HCT116 (cell line): ENCODE measurements around the gene DCAF11. TPM values are rescaled to one million over a fixed set of nuclear protein-coding genes. Genes with fewer than 3 reads are reported as not detected.

Experiments used
- ATAC-seq: fragments of 200-7000 bp; cut with Tn5 transposase; 2 replicates; pipeline ENCODE4 v1.9.1; 2020; ENCODE audit warnings: mild to moderate bottlenecking, moderate library complexity
- BruUV-seq: library from RNA; stranded (reverse); fragments of 400-500 nt; replicated peaks from 2 replicates; lab custom pipeline; 2021; lab: Mats Ljungman, UMichigan
- CTCF ChIA-PET: fragments of 300-600 bp; sonication (Branson Sonifier 250); formaldehyde crosslinking; loops from one replicate; lab custom pipeline; 2021; ENCODE audit warnings: antibody characterized with exemption; lab: Charles Lee
- POLR2A ChIA-PET: fragments of 300-600, 350-600 bp; sonication (Branson Sonifier 250); formaldehyde crosslinking; loops from one replicate; lab custom pipeline; 2021; ENCODE audit warnings: antibody characterized with exemption; lab: Charles Lee
- RAD21 ChIA-PET, 2 experiments: fragments of 300-600 bp; sonication (Branson Sonifier 250); formaldehyde crosslinking; loops; one replicate each; lab custom pipeline; 2023; ENCODE audit warnings: low total read pairs in 2 of 2; ENCODE audit not compliant: uncharacterized antibody in 2 of 2, unreplicated experiment in 2 of 2, low non-redundant PET in 1 of 2; lab: Charles Lee
- DNase-seq: peaks from one replicate; pipeline ENCODE4 v3.0.0-alpha.2; 2010; ENCODE audit warnings: low read depth, low spot score
- H2AFZ ChIP-seq: fragments of 200-600 bp; shearing (Covaris generic), sonication (generic); 2 replicates; pipeline ENCODE4 v1.6.1; 2017; ENCODE audit warnings: low read depth, mixed run types, mixed read lengths, antibody characterized with exemption, low read length; ENCODE audit not compliant: poor library complexity, severe bottlenecking
- H3K27ac ChIP-seq: 2 replicates; pipeline ENCODE4 v1.5.1; 2012; ENCODE audit warnings: low read depth, low read length
- H3K27me3 ChIP-seq: fragments of 200-600 bp; sonication (generic); 2 replicates; pipeline ENCODE4 v1.6.1; 2016; ENCODE audit warnings: mixed run types, low read length, mixed read lengths; ENCODE audit not compliant: insufficient read depth
- H3K36me3 ChIP-seq, 2 experiments: fragments of 200-500 bp in 1 of 2; fragments of 200-600 bp in 1 of 2; sonication (Bioruptor generic) in 1 of 2; sonication (generic) in 1 of 2; 2 replicates each; pipeline versions ENCODE4 v1.5.1 to v1.6.1; 2014 to 2016; ENCODE audit warnings: low read length in 2 of 2, inconsistent platforms in 1 of 2, mixed read lengths in 1 of 2, mixed run types in 1 of 2; ENCODE audit not compliant: insufficient read depth in 2 of 2, control insufficient read depth in 1 of 2
- H3K4me1 ChIP-seq, 2 experiments: fragments of 200-600 bp in 1 of 2; sonication (generic) in 1 of 2; 2 replicates each; pipeline versions ENCODE4 v1.5.1 to v1.6.1; 2012 to 2017; ENCODE audit warnings: low read length in 2 of 2, inconsistent platforms in 1 of 2, mild to moderate bottlenecking in 1 of 2, mixed read lengths in 1 of 2, mixed run types in 1 of 2, moderate library complexity in 1 of 2; ENCODE audit not compliant: insufficient read depth in 2 of 2, control insufficient read depth in 1 of 2
- H3K4me2 ChIP-seq: fragments of 200-600 bp; sonication (generic); 2 replicates; pipeline ENCODE4 v1.6.1; 2017; ENCODE audit warnings: mixed run types, low read length, mixed read lengths
- H3K4me3 ChIP-seq, 2 experiments: fragments of 200-600 bp in 1 of 2; sonication (generic) in 1 of 2; replicated peaks in 1 of 2; 2 replicates each; pipeline ENCODE4 v1.5.1; 2011 to 2016; ENCODE audit warnings: low read length in 2 of 2, control low read depth in 1 of 2, low read depth in 1 of 2, mild to moderate bottlenecking in 1 of 2, mixed read lengths in 1 of 2, mixed run types in 1 of 2
- H3K79me2 ChIP-seq: fragments of 200-600 bp; sonication (generic); 2 replicates; pipeline ENCODE4 v1.6.1; 2017; ENCODE audit warnings: mild to moderate bottlenecking, mixed run types, low read length, moderate library complexity, mixed read lengths; ENCODE audit not compliant: insufficient read depth
- H3K9ac ChIP-seq: fragments of 200-600 bp; sonication (generic); 2 replicates; pipeline ENCODE4 v1.6.1; 2016; ENCODE audit warnings: low read length, mixed read lengths
- H3K9me2 ChIP-seq: fragments of 200-600 bp; sonication (generic), shearing (Covaris generic); 2 replicates; pipeline ENCODE4 v1.6.1; 2017; ENCODE audit warnings: mixed run types, mild to moderate bottlenecking, moderate library complexity; ENCODE audit not compliant: insufficient read depth
- H3K9me3 ChIP-seq, 2 experiments: fragments of 200-500 bp in 1 of 2; fragments of 200-600 bp in 1 of 2; sonication (Bioruptor generic) in 1 of 2; sonication (generic) in 1 of 2; 2 replicates each; pipeline ENCODE4 v1.6.1; 2014 to 2017; ENCODE audit warnings: low read length in 2 of 2, mixed read lengths in 2 of 2, inconsistent platforms in 1 of 2, low read depth in 1 of 2, mild to moderate bottlenecking in 1 of 2, mixed run types in 1 of 2, moderate library complexity in 1 of 2; ENCODE audit not compliant: control insufficient read depth in 1 of 2, insufficient read depth in 1 of 2
- H4K20me1 ChIP-seq: fragments of 200-600 bp; sonication (generic), shearing (Covaris generic); 2 replicates; pipeline ENCODE4 v1.6.1; 2017; ENCODE audit warnings: mixed run types, mild to moderate bottlenecking, moderate library complexity; ENCODE audit not compliant: insufficient read depth
- CEBPB ChIP-seq: IDR thresholded peaks from 2 replicates; pipeline ENCODE4 v1.6.1; 2012; ENCODE audit warnings: low read depth
- CTCF ChIP-seq, 3 experiments: fragments of 200-600 bp in 1 of 3; sonication (generic) in 1 of 3; IDR thresholded peaks in 2 of 3; conservative IDR thresholded peaks in 1 of 3; 2 replicates each; pipeline ENCODE4 v1.5.1; 2012 to 2017; ENCODE audit warnings: low read depth in 2 of 3, low read length in 2 of 3, antibody characterized with exemption in 1 of 3, borderline replicate concordance in 1 of 3, control low read depth in 1 of 3, mild to moderate bottlenecking in 1 of 3, mixed read lengths in 1 of 3, mixed run types in 1 of 3, moderate library complexity in 1 of 3; ENCODE audit not compliant: insufficient read depth in 1 of 3
- EZH2 ChIP-seq: fragments of 200-600 bp; sonication (generic); IDR thresholded peaks from 2 replicates; pipeline ENCODE4 v1.6.1; 2017; ENCODE audit warnings: antibody characterized with exemption, mixed run types
- MAX ChIP-seq: IDR thresholded peaks from 2 replicates; pipeline ENCODE4 v1.6.1; 2012
- POLR2AphosphoS5 ChIP-seq: IDR thresholded peaks from 2 replicates; pipeline ENCODE4 v1.6.1; 2011; ENCODE audit warnings: mild to moderate bottlenecking, low read depth, low read length, moderate library complexity
- SP1 ChIP-seq: IDR thresholded peaks from 2 replicates; pipeline ENCODE4 v1.6.1; 2012; ENCODE audit warnings: low read depth
- YY1 ChIP-seq: IDR thresholded peaks from 2 replicates; pipeline ENCODE4 v1.6.1; 2011; ENCODE audit warnings: low read length, low read depth, moderate library complexity, mild to moderate bottlenecking; ENCODE audit not compliant: insufficient replicate concordance; ENCODE audit errors: extremely low read depth
- ZFX ChIP-seq: fragments of 450-650 bp; IDR thresholded peaks from 2 replicates; pipeline ENCODE4 v1.6.1; 2017
- intact Hi-C: fragments of 100-400 bp; cut with micrococcal nuclease; formaldehyde crosslinking; loops from 2 replicates; pipeline ENCODE4 v1.10.0; 2022
- total RNA-seq: library from RNA; stranded (reverse); gene quantifications from one replicate; pipeline ENCODE4 v1.2.1, GENCODE V29; 2021; ENCODE audit not compliant: unreplicated experiment

DCAF11 gene
- total RNA-seq, 1 experiment from 2014 or later, result 47.5 TPM

GRCh38 chr14:24167469-24168114, 53.0 kb downstream of the DCAF11 start:
- POLR2A ChIA-PET, result no interaction called here
- no TSS peak for BruUV-seq

GRCh38 chr14:24171422-24172260, 57.1 kb downstream of the DCAF11 start, which contains the start of gene REC8:
Gene REC8, plus strand, starts transcription at chr14:24172080. Its CDS starts 473 bp downstream, at chr14:24172553.
- H3K36me3 ChIP-seq, result no peaks in the 10 kb centered on the region
- TF ChIP-seq SP1 (no peak), ZFX (no peak), POLR2AphosphoS5 (no peak), MAX (no peak), EZH2 (no peak), CTCF (IDR thresholded peaks at IDR 0.05 in 2 of 3, conservative IDR thresholded peaks at IDR 0.05 in 1 of 3; ENCODE audit: borderline replicate concordance in 1 of 3, insufficient read depth in 1 of 3, low read depth in 2 of 3, low read length in 2 of 3) (no peak), CEBPB (no peak)
- ChIA-PET POLR2A (no interaction called here), RAD21 (no interaction called here), CTCF (no interaction called here)
- no peaks in the 10 kb centered on the region for H3K27me3 ChIP-seq
- H3K4me1 ChIP-seq, result no peaks in the 10 kb centered on the region
- H3K9me2 ChIP-seq, result no peaks in the 10 kb centered on the region
- DNase-seq, result no peak
- no peaks in the 10 kb centered on the region for H3K79me2 ChIP-seq
- no TSS peak for BruUV-seq
- H3K9ac ChIP-seq, result no peak within 1 kb of the TSS
- ATAC-seq, result no peak
- intact Hi-C loops, result no loop called here
- no peaks in the 10 kb centered on the region for H3K9me3 ChIP-seq
- H4K20me1 ChIP-seq, result no peaks in the 10 kb centered on the region
- H3K27ac ChIP-seq, result no peak within 1 kb of the TSS
- H3K4me3 ChIP-seq, result no peak within 1 kb of the TSS
- H3K4me2 ChIP-seq, result no peak within 1 kb of the TSS
- H2AFZ ChIP-seq, result no peak within 1 kb of the TSS

More at GRCh38 chr14:24167469-24168114, 53.0 kb downstream of the DCAF11 start:
- H3K4me3 ChIP-seq, result no peak overlapping the region
- H3K79me2 ChIP-seq, result no peaks in the 10 kb centered on the region
- CTCF ChIA-PET, result no interaction called here
- no peaks in the 10 kb centered on the region for H4K20me1 ChIP-seq
- intact Hi-C loops, result no loop called here
- H3K4me1 ChIP-seq, result no peaks in the 10 kb centered on the region
- H3K4me2 ChIP-seq, result no peak overlapping the region
- H3K36me3 ChIP-seq, result peaks cover 6 to 11% of the 10 kb centered on the region in 2 experiments; a peak in 3 of 4 replicates
- H2AFZ ChIP-seq, result no peak overlapping the region
- TF ChIP-seq CEBPB, result 0 out of 2 replicates have a peak, but pooled peaks have one; percentile 22
- no peak for TF ChIP-seq YY1
- TF ChIP-seq, all 23 proteins: peak for 1
- no peaks in the 10 kb centered on the region for H3K27me3 ChIP-seq
- RAD21 ChIA-PET, result interaction anchor here in 1 of 2 experiments (0.8 kb wide), 1 partner anchor 41 kb away, joined by 3 read pairs; no protein-coding TSS in a partner anchor
- H3K9me2 ChIP-seq, result no peaks in the 10 kb centered on the region
- no peak overlapping the region for H3K27ac ChIP-seq
- H3K9ac ChIP-seq, result no peak overlapping the region
- no peaks in the 10 kb centered on the region for H3K9me3 ChIP-seq
- no peak for DNase-seq
- ATAC-seq, result no peak
